ENCODE results near the gene CACTIN. TPM values are rescaled to one million over a fixed set of nuclear protein-coding genes. Genes with fewer than 3 reads are reported as not detected.

The CACTIN gene
- polyA plus RNA-seq, 1 experiment = 13.8 TPM

DNA sequence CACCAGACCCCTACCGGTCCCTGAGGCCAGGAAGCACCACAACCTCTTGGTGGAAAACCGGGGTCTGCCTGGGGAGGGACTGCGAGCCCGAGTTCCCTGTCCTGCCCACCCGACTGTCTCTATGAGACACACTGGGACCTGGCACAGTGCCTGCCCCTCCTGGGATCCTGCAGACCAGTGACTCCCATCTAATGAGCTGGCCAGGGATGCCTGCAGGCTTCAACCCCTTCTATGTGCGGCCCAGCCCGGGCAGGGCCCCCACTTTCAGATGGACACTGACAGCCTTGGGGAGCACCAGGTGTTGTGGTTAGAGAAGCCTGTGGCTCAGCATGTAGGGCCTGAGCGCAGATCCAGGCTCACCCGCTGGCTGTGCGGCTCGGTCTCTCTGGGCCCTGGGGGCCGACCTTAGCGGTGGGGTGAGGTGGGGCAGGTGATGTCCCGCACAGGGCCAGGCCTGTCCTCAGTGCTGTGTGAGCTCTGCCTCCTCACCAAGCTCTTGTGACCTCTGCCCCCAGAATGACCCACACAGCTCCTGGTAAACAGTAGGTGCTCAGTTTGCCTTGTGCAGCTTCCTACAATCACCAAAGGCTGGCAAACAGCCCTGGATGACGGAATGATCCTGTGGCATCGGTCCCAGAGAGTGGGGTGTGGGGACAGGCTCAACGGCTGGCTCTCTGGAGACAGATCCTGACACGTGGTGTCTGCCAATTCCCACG, 17.9 kb upstream of the CACTIN start:
- Histone ChIP-seq H3K36me3 (ENCODE audit: control insufficient read depth, insufficient read depth, low read length) (peaks cover 38% of the 10 kb centered on the region), H3K4me3 (ENCODE audit: low read depth, low read length) (no peak overlapping the region), H3K27me3 (ENCODE audit: control insufficient read depth, insufficient read depth, low read length) (no peaks in the 10 kb centered on the region)
- POLR2A ChIA-PET = no interaction called here
- TF ChIP-seq, protein P1, sequence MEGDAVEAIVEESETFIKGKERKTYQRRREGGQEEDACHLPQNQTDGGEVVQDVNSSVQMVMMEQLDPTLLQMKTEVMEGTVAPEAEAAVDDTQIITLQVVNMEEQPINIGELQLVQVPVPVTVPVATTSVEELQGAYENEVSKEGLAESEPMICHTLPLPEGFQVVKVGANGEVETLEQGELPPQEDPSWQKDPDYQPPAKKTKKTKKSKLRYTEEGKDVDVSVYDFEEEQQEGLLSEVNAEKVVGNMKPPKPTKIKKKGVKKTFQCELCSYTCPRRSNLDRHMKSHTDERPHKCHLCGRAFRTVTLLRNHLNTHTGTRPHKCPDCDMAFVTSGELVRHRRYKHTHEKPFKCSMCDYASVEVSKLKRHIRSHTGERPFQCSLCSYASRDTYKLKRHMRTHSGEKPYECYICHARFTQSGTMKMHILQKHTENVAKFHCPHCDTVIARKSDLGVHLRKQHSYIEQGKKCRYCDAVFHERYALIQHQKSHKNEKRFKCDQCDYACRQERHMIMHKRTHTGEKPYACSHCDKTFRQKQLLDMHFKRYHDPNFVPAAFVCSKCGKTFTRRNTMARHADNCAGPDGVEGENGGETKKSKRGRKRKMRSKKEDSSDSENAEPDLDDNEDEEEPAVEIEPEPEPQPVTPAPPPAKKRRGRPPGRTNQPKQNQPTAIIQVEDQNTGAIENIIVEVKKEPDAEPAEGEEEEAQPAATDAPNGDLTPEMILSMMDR (IDR thresholded peaks at IDR 0.05; ENCODE audit: insufficient read depth, low read depth, low read length) = no peak
- CTCF ChIA-PET = interaction anchor here (0.9 kb wide), 1 partner anchor 10 kb away, joined by 4 read pairs; no protein-coding TSS in a partner anchor
- DNase-seq (ENCODE audit: low read depth) = no peak

- H3K27me3 ChIP-seq (ENCODE audit: control insufficient read depth, insufficient read depth, low read length) = no peaks in the 10 kb centered on the region
- POLR2A ChIA-PET = no interaction called here
- H3K4me3 ChIP-seq (ENCODE audit: low read depth, low read length) = no peak overlapping the region
- DNase-seq (ENCODE audit: low read depth) = no peak
- CTCF ChIA-PET = no interaction called here
- TF ChIP-seq, protein P1 (IDR thresholded peaks at IDR 0.05; ENCODE audit: insufficient read depth, low read depth, low read length) = no peak
- H3K36me3 ChIP-seq (ENCODE audit: control insufficient read depth, insufficient read depth, low read length) = peaks cover 43% of the 10 kb centered on the region
Observed at GRCh38 chr19:3643674-3644313, 17.2 kb upstream of the CACTIN start.

GRCh38 chr19:3642987-3643673, 16.5 kb upstream of the CACTIN start:
- Histone ChIP-seq H3K4me3 (ENCODE audit: low read depth, low read length) (no peak overlapping the region), H3K36me3 (ENCODE audit: control insufficient read depth, insufficient read depth, low read length) (peaks cover 43% of the 10 kb centered on the region), H3K27me3 (ENCODE audit: control insufficient read depth, insufficient read depth, low read length) (no peaks in the 10 kb centered on the region)
- TF ChIP-seq, protein P1 (IDR thresholded peaks at IDR 0.05; ENCODE audit: insufficient read depth, low read depth, low read length) = no peak
- ChIA-PET POLR2A (no interaction called here), CTCF (no interaction called here)
- DNase-seq (ENCODE audit: low read depth) = no peak

GRCh38 chr19:3642296-3642695, 15.7 kb upstream of the CACTIN start:
- ChIA-PET CTCF (no interaction called here), POLR2A (no interaction called here)
- Histone ChIP-seq H3K27me3 (ENCODE audit: control insufficient read depth, insufficient read depth, low read length) (no peaks in the 10 kb centered on the region), H3K36me3 (ENCODE audit: control insufficient read depth, insufficient read depth, low read length) (peaks cover 46% of the 10 kb centered on the region), H3K4me3 (ENCODE audit: low read depth, low read length) (no peak overlapping the region)
- TF ChIP-seq, protein P1 (IDR thresholded peaks at IDR 0.05; ENCODE audit: insufficient read depth, low read depth, low read length) = no peak
- no peak for DNase-seq (ENCODE audit: low read depth)

- Histone ChIP-seq H3K4me3 (ENCODE audit: low read depth, low read length) (no peak overlapping the region), H3K27me3 (ENCODE audit: control insufficient read depth, insufficient read depth, low read length) (no peaks in the 10 kb centered on the region), H3K36me3 (ENCODE audit: control insufficient read depth, insufficient read depth, low read length) (peaks cover 44% of the 10 kb centered on the region)
- ChIA-PET CTCF (no interaction called here), POLR2A (no interaction called here)
- TF ChIP-seq, protein P1 (IDR thresholded peaks at IDR 0.05; ENCODE audit: insufficient read depth, low read depth, low read length) = no peak
- DNase-seq (ENCODE audit: low read depth) = no peak
Observed at GRCh38 chr19:3641515-3642269, 15.1 kb upstream of the CACTIN start.
